ENCODE measurements around the gene CABLES2. TPM values are rescaled to one million over a fixed set of nuclear protein-coding genes. Genes with fewer than 3 reads are reported as not detected.

CABLES2 gene
- total RNA-seq, 1 experiment from 2014 or later: 8.3 TPM

DNA sequence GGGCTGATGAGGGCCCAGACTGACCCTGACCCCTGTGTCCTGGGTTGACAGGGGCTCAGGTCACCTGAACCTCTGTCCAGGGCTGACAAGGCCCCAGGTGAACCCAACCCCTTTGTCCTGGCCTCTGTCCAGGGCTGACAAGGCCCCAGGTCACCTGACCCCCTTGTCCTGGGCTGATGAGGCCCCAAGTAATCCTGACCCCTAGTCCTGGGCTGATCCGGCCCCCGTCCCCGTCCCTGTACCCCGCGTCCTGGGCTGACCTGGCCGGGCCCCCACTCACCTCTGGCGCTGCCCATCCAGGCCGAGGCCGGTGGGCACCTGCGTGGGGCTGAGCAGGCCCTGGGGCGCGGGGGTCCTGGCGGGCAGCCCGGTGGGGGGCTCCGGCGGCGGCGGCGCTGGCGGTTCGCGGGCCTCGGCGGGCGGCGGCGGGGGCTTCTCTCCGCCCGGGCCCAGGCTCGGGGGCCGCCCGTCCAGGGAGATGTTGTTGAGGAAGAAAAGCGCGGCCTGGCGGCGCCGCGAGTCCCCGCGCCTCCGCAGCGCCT is 379 bp downstream of the CABLES2 start:
- DNase-seq: no peak
- Histone ChIP-seq H3K27me3 (ENCODE audit: control insufficient read depth, insufficient read depth, low read length) (peaks cover 2% of the 10 kb centered on the region), H3K4me3 (ENCODE audit: insufficient read depth, low read depth, low read length) (peak overlapping the region; percentile 45), H3K36me3 (replicated peaks; ENCODE audit: control insufficient read depth, insufficient read depth, low read length) (no peaks in the 10 kb centered on the region)

DNA sequence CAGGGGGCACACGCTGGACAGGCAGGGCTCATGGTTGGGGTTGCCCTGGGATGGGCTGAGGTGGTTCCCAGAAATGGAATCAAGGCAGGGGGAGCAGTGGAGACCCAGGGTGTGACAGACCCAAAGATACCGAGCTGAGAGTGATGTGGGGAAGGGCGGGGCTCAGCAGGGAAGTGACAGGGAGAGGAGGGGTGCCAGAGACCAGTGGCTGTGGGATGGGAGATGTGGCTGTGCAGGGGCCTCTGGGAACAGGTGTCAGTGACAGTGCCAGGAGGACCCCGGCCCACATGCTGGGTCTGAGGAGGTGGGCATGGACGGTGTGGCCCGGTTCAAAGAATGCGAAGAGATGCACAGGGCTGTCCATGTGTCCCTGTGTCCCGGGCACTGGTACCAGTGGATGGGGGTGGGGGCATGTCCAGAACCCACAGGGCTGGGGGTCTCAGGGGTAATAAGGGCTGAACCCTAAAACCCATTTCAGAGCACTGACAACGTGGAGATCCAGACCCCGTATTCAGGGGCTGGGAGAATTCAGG is 1.0 kb downstream of the CABLES2 start:
- Histone ChIP-seq H3K27me3 (ENCODE audit: control insufficient read depth, insufficient read depth, low read length) (peaks cover 2% of the 10 kb centered on the region), H3K4me3 (ENCODE audit: insufficient read depth, low read depth, low read length) (no peak overlapping the region; the same call in 1 of the 2 replicates), H3K36me3 (replicated peaks; ENCODE audit: control insufficient read depth, insufficient read depth, low read length) (no peaks in the 10 kb centered on the region)
- DNase-seq: no peak

DNA sequence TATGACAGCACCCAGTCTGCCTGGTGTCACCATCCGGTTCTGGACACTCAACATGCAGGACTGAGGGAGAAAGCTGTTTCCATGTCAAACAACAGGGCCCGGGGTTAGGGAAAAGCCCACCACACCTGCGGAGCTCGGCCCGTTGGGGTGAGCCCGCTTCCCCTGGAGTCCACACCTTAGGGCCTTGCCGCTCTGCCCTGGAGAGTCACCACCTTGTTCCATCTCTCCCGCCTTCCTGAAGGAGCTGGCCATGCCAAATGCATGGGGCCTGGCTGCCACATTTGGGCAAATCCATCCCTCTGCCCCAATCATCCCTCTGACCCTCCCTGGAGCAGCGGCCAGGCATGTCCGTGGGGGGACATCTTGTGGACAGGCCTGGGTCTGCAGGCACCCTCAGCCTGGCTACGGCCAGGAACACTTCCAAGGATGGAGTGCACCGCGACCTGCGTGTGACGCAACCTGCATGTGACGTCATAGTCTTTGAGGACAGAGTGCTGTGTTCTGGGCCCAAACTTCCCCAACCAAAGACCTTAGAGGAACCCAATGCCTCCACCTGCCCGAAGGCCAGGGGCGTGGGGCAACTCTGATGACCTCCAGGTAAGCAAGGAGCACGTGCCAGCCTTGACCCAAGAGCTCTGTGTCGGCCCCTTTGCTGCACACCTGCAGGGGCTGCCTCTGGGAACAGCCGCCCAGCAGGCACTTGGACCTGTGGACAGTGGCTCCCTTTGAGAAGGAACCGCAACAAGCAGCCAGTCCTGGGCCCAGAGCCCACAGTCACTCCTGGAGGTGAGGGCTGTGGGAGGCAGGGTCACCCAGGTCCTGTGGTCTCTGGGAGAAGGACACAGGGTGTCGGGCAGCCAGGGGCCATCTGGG is 1.7 kb downstream of the CABLES2 start:
- Histone ChIP-seq H3K27me3 (ENCODE audit: control insufficient read depth, insufficient read depth, low read length) (peaks cover 2% of the 10 kb centered on the region), H3K4me3 (ENCODE audit: insufficient read depth, low read depth, low read length) (no peak overlapping the region), H3K36me3 (replicated peaks; ENCODE audit: control insufficient read depth, insufficient read depth, low read length) (no peaks in the 10 kb centered on the region)
- DNase-seq: peak; percentile 94

DNA sequence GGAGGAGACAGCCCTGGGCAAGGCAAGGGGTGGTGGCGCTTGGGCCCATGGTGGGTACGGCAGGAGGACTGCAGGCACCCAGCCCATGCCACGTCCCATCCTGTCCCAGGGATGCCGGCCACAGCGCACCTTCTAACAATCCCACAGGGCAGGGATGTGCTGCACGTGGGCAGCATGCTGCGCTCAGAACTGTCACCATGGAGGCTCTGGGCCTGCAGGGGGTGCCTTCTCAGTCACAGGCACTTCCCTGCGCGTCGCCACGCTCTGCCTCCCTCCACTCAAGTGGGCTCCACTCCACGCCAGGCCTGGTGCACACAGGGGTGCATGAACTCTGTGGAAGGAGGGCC is 2.4 kb downstream of the CABLES2 start:
- Histone ChIP-seq H3K27me3 (ENCODE audit: control insufficient read depth, insufficient read depth, low read length) (peaks cover 2% of the 10 kb centered on the region), H3K36me3 (replicated peaks; ENCODE audit: control insufficient read depth, insufficient read depth, low read length) (no peaks in the 10 kb centered on the region), H3K4me3 (ENCODE audit: insufficient read depth, low read depth, low read length) (no peak overlapping the region)
- DNase-seq: no peak

DNA sequence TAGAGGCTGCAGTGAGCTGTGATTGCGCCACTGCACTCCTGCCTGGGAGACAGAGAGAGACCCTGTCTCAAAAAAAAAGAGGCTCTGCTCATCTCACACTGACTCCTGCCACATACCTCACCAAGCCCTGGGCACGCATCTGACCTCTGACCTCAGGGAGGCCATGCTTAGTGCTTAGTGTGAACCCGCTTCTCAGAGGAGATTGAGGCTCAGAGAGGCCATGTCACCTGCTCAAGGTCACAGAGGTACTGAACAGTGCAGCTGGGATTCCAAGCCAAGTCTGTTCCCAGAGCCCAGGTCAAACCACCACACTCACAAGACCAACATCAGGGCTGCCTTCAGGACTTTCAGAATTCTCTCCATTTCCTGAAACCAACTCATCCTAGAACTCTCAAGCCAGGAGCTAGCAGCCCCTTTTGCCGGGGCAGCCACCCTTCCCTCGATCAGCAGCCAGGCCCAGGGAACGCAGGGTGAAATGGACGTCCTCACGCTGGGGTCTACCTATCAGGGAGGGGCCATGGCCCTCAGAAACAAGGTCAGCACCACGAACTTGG is 2.9 kb downstream of the CABLES2 start:
- DNase-seq: no peak
- Histone ChIP-seq H3K4me3 (ENCODE audit: insufficient read depth, low read depth, low read length) (no peak overlapping the region), H3K36me3 (replicated peaks; ENCODE audit: control insufficient read depth, insufficient read depth, low read length) (no peaks in the 10 kb centered on the region), H3K27me3 (ENCODE audit: control insufficient read depth, insufficient read depth, low read length) (peaks cover 2% of the 10 kb centered on the region)

DNA sequence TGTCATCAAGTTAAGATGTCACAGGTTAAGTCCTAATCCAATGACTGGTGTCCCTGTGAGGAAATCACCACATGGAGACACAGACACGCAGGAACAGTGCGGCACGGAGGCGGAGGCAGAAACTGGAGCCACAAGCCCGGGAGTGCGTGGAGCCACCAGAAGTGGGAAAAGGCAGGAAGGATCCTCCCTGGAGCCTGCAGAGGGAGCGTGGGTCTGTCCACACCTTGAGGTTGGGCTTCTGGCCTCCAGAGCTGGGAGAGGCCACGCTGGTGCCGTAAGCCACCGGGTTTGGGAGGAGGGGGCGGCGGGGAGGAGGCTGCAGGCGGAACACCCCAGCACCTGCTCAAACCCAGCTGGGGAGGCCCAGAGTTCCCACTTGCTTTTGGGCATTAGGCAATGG is 3.8 kb downstream of the CABLES2 start:
- DNase-seq: no peak
- H3K4me3 ChIP-seq (ENCODE audit: insufficient read depth, low read depth, low read length): no peak overlapping the region
- no peaks in the 10 kb centered on the region for H3K36me3 ChIP-seq (replicated peaks; ENCODE audit: control insufficient read depth, insufficient read depth, low read length)
- peaks cover 2% of the 10 kb centered on the region for H3K27me3 ChIP-seq (ENCODE audit: control insufficient read depth, insufficient read depth, low read length)

DNA sequence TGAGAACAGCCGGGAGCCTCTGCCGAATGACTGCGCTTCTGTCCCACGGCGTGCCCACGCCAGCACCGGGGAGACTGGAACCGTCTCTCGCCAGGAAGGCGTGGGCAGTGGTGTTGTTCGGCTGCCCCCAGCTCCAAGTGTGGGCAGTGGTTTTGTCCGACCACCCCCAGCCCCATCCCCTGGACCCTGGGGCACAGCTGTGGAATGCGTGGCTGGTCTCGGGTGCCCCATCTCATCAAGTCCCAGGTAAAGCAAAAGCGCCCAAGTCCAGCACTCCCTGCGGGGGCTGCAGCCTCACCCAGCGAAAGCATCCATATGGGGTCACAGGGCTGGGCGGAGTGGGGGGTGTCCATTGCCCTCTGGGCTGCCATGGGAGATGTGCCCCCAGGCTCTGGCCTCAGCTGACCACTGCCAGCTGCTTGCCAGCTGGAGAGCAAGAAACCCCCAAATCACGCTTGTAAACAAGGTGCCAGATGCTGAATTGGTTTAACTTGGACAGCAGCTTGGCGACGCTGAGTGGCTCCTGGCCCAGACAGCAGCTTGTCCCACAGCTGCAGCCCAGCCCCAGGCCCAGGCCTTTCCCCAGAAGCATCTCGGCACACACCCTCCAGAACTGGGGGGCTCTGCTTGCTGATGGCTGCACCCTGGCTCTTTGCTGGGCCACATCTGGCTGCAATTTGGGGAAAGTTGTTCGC is 4.5 kb downstream of the CABLES2 start:
- Histone ChIP-seq H3K27me3 (ENCODE audit: control insufficient read depth, insufficient read depth, low read length) (peaks cover under 1% of the 10 kb centered on the region; the same call in 1 of the 2 replicates), H3K4me3 (ENCODE audit: insufficient read depth, low read depth, low read length) (no peak overlapping the region), H3K36me3 (replicated peaks; ENCODE audit: control insufficient read depth, insufficient read depth, low read length) (no peaks in the 10 kb centered on the region)
- DNase-seq: no peak

DNA sequence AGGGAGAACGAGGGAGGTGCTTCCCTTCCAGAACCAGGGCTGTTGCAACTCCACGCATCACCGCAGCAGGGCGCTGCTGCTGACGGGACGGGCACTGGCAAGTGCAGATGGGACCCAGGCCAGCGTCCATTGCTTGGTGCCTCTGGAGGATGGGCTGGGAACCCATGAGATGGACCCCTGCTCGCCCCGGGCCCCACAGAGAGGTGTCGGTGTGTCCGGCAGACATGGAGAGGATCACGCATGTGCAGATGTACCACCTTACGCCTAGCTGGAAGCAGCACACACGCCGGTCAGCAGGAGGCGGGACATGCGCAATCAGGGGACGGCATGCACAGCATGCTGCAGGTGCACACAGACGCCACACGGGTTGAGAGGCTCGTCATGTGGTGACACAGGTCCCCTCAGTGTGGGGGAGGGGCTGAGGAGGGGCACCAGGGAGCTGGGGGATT is 5.7 kb downstream of the CABLES2 start:
- DNase-seq: peak; percentile 96
- H3K4me3 ChIP-seq (ENCODE audit: insufficient read depth, low read depth, low read length): no peak overlapping the region
- no peaks in the 10 kb centered on the region for H3K36me3 ChIP-seq (replicated peaks; ENCODE audit: control insufficient read depth, insufficient read depth, low read length)
- no peaks in the 10 kb centered on the region for H3K27me3 ChIP-seq (ENCODE audit: control insufficient read depth, insufficient read depth, low read length)

DNA sequence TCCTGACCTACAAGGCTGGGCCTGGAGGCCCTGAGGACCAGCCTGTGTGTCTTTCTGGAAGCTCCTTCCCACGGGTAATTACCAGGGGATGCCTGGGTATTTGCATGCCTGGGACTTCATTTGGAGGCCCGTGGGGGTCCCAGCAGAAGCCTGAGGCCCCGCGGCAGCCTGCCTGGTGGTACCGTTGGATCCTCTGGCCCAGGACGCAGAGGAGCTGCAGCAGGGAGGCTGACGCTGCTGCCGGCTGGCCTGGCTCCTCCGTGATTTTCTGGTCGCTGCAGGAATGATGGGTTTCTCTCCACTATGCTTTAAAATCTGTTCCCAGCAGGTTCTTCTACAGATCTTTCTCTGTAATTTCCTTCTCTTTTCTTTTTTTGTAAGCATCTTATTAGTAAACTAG is 6.5 kb downstream of the CABLES2 start:
- H3K4me3 ChIP-seq (ENCODE audit: insufficient read depth, low read depth, low read length): no peak overlapping the region
- no peaks in the 10 kb centered on the region for H3K36me3 ChIP-seq (replicated peaks; ENCODE audit: control insufficient read depth, insufficient read depth, low read length)
- DNase-seq: no peak
- no peaks in the 10 kb centered on the region for H3K27me3 ChIP-seq (ENCODE audit: control insufficient read depth, insufficient read depth, low read length)

DNA sequence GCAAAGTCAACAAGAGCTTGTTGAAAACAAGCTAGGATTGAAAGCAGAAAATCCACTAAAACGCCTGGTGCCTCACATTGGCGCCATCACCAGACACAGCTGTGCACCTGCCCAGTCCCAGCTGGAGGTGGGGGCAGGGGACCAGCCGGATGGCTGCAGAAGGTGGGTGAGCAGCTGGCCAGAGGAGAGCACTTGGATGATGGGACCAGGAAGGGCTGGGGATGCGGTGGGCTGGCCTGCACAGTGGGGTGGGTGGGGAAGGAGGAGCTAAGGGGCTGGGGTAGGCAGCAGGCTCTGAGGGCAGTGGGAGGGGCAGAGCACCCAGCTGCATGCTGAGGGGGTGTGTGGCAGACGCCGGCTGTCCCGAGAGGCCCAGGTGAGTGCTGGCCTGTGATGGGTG is 7.1 kb downstream of the CABLES2 start:
- no peaks in the 10 kb centered on the region for H3K36me3 ChIP-seq (replicated peaks; ENCODE audit: control insufficient read depth, insufficient read depth, low read length)
- DNase-seq: no peak
- H3K27me3 ChIP-seq (ENCODE audit: control insufficient read depth, insufficient read depth, low read length): no peaks in the 10 kb centered on the region
- H3K4me3 ChIP-seq (ENCODE audit: insufficient read depth, low read depth, low read length): no peak overlapping the region

DNA sequence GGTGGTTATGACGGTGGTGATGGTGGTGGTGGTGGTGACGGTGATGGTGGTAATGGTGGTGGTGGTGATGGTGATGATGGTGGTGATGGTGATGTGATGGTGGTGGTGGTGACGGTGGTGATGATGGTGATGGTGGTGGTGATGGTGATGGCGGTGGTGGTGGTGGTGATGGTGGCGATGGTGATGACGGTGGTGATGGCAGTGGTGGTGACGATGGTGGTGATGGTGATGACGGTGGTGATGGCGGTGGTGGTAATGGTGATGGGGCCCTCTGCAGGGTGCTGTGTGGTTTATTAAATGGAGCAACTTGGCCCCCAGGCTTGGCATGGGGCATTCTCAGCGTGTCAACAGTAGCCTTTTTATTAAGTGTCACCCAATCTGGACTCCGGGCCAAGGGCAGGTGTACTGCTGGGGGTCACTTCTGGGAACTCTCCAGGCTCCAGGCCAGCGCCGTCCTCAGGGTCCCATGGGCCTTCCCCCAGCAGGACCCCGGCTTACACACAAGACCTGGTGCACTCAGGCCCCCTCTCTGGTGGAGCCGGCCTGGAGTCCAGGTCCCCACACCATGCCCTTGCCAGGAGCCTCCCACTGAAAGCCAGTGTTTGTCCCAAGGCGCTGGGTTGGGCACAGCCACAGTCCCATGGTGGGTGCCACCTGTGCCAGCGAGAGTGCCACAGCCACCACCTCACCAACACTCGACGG is 8.8 kb downstream of the CABLES2 start:
- no peaks in the 10 kb centered on the region for H3K27me3 ChIP-seq (ENCODE audit: control insufficient read depth, insufficient read depth, low read length)
- no peaks in the 10 kb centered on the region for H3K36me3 ChIP-seq (replicated peaks; ENCODE audit: control insufficient read depth, insufficient read depth, low read length)
- H3K4me3 ChIP-seq (ENCODE audit: insufficient read depth, low read depth, low read length): no peak overlapping the region
- DNase-seq: no peak

DNA sequence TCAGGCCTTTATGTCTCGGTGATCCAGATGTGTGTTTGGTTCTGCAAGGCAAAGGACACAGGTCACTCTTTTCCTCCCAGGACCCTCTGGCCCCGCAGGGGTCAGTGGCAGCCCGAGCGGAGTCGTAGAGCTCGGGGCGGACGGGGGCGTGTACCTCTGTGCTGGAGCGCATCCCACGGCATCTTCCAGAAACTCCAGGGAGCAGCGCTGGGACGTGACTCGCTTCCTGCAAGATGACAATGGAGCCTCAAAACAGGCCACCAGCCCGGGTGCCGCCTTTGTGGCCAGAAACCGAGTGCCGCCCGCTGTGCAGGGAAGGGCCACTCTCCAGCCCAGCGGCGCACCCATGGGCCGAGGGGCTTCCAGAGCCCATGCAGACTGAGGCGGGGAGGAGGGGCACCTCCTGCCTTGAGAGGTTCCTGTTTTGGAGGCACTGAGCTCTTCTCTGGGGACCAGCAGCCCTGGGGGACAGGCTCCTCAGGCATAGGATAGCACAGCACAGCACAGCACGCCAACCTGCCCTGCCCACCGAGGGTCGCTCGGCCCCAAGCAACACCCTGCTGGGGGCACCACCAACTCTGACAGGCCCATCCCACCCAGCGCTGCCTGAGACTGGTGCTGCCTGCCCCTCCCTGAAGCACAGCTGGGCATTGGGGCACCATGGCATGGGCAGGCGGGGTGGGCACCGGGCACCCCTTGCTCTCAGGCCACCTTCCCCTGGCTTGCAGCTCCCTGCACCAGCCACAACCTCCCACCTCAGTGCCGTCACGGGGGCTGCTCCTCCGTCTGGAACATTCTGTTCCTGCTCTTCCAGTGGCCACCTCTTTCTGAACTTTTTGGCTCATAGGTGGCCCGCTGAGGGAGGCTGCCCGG is 10.5 kb downstream of the CABLES2 start:
- DNase-seq: no peak
- Histone ChIP-seq H3K27me3 (ENCODE audit: control insufficient read depth, insufficient read depth, low read length) (no peaks in the 10 kb centered on the region), H3K36me3 (replicated peaks; ENCODE audit: control insufficient read depth, insufficient read depth, low read length) (no peaks in the 10 kb centered on the region; the same call in 1 of the 2 replicates), H3K4me3 (ENCODE audit: insufficient read depth, low read depth, low read length) (no peak overlapping the region)

All from H7 (cell line).